Transverse colon (tissue), 4 donors: ENCODE results near the gene LCAT.

ENCODE experiments used
- CTCF ChIP-seq, 5 experiments: fragments of 200-600 bp in 3 of 5; fragments of 450-650 bp in 2 of 5; sonication (generic) in 3 of 5; IDR thresholded peaks; 1 replicate in 2 of 5; 2 replicates in 3 of 5; pipeline ENCODE4 v1.5.1; 2016 to 2017; ENCODE audit warnings: antibody characterized with exemption in 5 of 5, inconsistent platforms in 3 of 5, mild to moderate bottlenecking in 2 of 5, moderate library complexity in 1 of 5
- POLR2A ChIP-seq: fragments of 450-650 bp; IDR thresholded peaks from one replicate; pipeline ENCODE4 v1.6.1; 2016; ENCODE audit warnings: antibody characterized with exemption, mild to moderate bottlenecking, moderate library complexity
- POLR2AphosphoS5 ChIP-seq, 3 donors: sonication (generic); formaldehyde crosslinking; IDR thresholded peaks; one replicate each; pipeline ENCODE4 v1.6.1; 2016; ENCODE audit warnings: antibody characterized with exemption in 3 of 3

GRCh38 chr16:67948015-67948414 is 4.1 kb upstream of the LCAT start:
- TF ChIP-seq POLR2A (no peak), CTCF (IDR thresholded peaks at IDR 0.05) (no peak), POLR2AphosphoS5 (IDR thresholded peaks at IDR 0.05) (no peak)
